MM.1S (cell line): ENCODE data around the gene LHB.

Source experiments
- EZH2 ChIP-seq: fragments of 300-600 bp; sonication (generic); optimal IDR thresholded peaks from 2 replicates; pipeline ENCODE3; 2017; ENCODE audit warnings: low read depth, mild to moderate bottlenecking, antibody characterized with exemption, low read length, mixed read lengths
- EZH2phosphoT487 ChIP-seq: fragments of 300-600 bp; sonication (generic); IDR thresholded peaks from 2 replicates; pipeline ENCODE4 v1.6.1; 2018; ENCODE audit warnings: antibody characterized with exemption, low read length
- TF ChIP-seq, protein P1 (sequence below): fragments of 300-600 bp; sonication (generic); IDR thresholded peaks from 2 replicates; pipeline ENCODE4 v1.5.1; 2016; ENCODE audit warnings: antibody characterized with exemption, low read length, mixed read lengths

DNA sequence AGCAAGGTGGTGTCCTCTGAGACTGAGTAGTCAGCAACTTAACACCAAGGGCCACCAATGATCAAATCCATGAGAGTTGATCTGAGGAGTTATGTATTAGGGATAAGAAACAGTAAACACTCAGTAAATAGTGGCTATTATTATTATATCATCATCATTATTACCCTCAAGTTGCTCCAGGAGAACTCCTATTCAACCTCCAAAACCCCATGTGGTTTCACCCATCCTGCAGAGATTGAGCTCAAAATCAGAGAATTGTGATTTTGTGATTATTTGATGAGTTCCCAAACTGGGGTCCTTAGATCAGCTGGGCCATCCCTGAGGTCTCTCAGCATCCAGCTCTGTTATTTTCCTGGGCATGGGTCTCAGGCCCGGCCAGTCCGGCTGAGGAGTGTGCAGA is 44.1 kb upstream of the LHB start:
- TF ChIP-seq, protein P1, sequence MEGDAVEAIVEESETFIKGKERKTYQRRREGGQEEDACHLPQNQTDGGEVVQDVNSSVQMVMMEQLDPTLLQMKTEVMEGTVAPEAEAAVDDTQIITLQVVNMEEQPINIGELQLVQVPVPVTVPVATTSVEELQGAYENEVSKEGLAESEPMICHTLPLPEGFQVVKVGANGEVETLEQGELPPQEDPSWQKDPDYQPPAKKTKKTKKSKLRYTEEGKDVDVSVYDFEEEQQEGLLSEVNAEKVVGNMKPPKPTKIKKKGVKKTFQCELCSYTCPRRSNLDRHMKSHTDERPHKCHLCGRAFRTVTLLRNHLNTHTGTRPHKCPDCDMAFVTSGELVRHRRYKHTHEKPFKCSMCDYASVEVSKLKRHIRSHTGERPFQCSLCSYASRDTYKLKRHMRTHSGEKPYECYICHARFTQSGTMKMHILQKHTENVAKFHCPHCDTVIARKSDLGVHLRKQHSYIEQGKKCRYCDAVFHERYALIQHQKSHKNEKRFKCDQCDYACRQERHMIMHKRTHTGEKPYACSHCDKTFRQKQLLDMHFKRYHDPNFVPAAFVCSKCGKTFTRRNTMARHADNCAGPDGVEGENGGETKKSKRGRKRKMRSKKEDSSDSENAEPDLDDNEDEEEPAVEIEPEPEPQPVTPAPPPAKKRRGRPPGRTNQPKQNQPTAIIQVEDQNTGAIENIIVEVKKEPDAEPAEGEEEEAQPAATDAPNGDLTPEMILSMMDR, result no peak
- TF ChIP-seq EZH2phosphoT487, result no peak
- no peak for TF ChIP-seq EZH2
